Measurements from ENCODE around the gene CHMP6.

The CHMP6 gene

DNA sequence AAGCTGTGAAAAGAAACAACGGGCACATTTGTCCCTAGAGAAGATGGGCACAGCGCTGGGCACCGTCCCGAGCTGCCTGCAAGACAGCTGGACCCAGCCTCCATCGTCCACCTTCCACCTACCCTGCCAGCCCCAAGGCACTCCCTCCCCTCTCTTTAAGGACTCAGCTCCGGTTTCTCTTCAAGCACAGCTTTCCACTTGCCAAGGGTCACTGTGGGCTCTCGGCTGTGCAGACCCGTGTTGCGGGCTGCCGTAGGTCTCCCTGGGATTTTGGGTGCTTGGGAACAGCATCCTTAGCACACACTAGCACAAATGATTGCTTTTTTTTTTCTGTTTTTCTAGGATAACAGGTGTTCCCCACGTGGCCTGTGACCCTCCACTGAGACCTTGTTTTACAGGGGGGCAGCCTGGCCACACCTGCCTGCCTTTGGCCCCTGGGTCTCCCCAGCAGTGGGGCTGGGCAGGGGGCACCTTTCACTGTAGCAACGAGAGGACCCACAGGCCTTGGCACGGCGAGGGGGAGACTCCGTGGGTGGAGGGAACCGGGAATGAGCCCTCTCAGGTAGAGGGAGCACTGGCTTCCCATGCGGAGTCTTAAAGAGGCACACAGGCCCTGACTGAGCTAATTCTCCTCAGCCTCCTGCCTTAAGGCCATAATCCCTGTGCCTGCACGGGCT, 1.4 kb downstream of the CHMP6 start:
- Mint-ChIP-seq H3K4me3 (peak overlapping the region; percentile 86), H3K4me1 (ENCODE audit: low read depth) (peaks cover 21% of the 10 kb centered on the region), H3K9me3 (ENCODE audit: low read depth) (no peaks in the 10 kb centered on the region), H3K27ac (peak overlapping the region; percentile 81), H3K36me3 (no peaks in the 10 kb centered on the region), H3K27me3 (no peaks in the 10 kb centered on the region)

DNA sequence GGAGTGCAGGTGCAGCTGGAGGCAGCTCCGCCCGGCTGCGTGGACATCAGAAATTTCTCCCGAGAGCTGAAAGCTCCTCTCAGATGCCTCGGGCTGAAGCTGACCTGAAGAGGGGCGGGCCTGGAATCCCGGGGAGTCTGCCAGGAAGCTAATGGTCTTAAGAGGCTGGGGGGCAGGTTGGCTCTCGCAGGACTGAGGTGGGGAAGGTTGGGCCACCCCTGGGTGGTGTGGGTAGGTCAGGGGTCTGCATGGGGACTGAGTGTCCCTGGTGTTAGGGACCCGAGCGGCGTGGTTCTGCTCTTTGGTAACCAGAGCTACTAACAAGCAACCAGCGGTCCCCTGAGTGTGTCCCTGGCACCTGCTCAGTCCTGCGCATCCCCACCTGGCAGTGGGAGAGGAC, 3.5 kb downstream of the CHMP6 start:
- no peaks in the 10 kb centered on the region for H3K9me3 Mint-ChIP-seq (ENCODE audit: low read depth)
- H3K27ac Mint-ChIP-seq = no peak overlapping the region
- H3K4me3 Mint-ChIP-seq = no peak overlapping the region
- no peaks in the 10 kb centered on the region for H3K27me3 Mint-ChIP-seq
- no peaks in the 10 kb centered on the region for H3K36me3 Mint-ChIP-seq
- peaks cover 14% of the 10 kb centered on the region for H3K4me1 Mint-ChIP-seq (ENCODE audit: low read depth)

GRCh38 chr17:80996422-80997305, 5.0 kb downstream of the CHMP6 start:
- H3K27me3 Mint-ChIP-seq = no peaks in the 10 kb centered on the region
- H3K27ac Mint-ChIP-seq = no peak overlapping the region
- no peaks in the 10 kb centered on the region for H3K36me3 Mint-ChIP-seq
- H3K4me1 Mint-ChIP-seq (ENCODE audit: low read depth) = peaks cover 8% of the 10 kb centered on the region
- no peak overlapping the region for H3K4me3 Mint-ChIP-seq
- H3K9me3 Mint-ChIP-seq (ENCODE audit: low read depth) = no peaks in the 10 kb centered on the region

GRCh38 chr17:80997424-80998117, 5.9 kb downstream of the CHMP6 start:
- H3K4me1 Mint-ChIP-seq (ENCODE audit: low read depth) = peaks cover 12% of the 10 kb centered on the region
- H3K27ac Mint-ChIP-seq = no peak overlapping the region
- H3K4me3 Mint-ChIP-seq = no peak overlapping the region
- no peaks in the 10 kb centered on the region for H3K27me3 Mint-ChIP-seq
- H3K9me3 Mint-ChIP-seq (ENCODE audit: low read depth) = no peaks in the 10 kb centered on the region
- no peaks in the 10 kb centered on the region for H3K36me3 Mint-ChIP-seq

GRCh38 chr17:80998118-80998747, 6.6 kb downstream of the CHMP6 start:
- no peaks in the 10 kb centered on the region for H3K36me3 Mint-ChIP-seq
- no peak overlapping the region for H3K27ac Mint-ChIP-seq
- H3K4me1 Mint-ChIP-seq (ENCODE audit: low read depth) = peaks cover 8% of the 10 kb centered on the region
- H3K4me3 Mint-ChIP-seq = no peak overlapping the region
- no peaks in the 10 kb centered on the region for H3K27me3 Mint-ChIP-seq
- H3K9me3 Mint-ChIP-seq (ENCODE audit: low read depth) = no peaks in the 10 kb centered on the region

GRCh38 chr17:80998748-80999535, 7.3 kb downstream of the CHMP6 start:
- Mint-ChIP-seq H3K4me3 (no peak overlapping the region), H3K27ac (no peak overlapping the region), H3K9me3 (ENCODE audit: low read depth) (no peaks in the 10 kb centered on the region), H3K4me1 (ENCODE audit: low read depth) (peaks cover 11% of the 10 kb centered on the region), H3K27me3 (no peaks in the 10 kb centered on the region), H3K36me3 (no peaks in the 10 kb centered on the region)

GRCh38 chr17:80999536-81000333, 8.1 kb downstream of the CHMP6 start:
- Mint-ChIP-seq H3K4me1 (ENCODE audit: low read depth) (peaks cover 14% of the 10 kb centered on the region), H3K9me3 (ENCODE audit: low read depth) (no peaks in the 10 kb centered on the region), H3K4me3 (no peak overlapping the region), H3K36me3 (no peaks in the 10 kb centered on the region), H3K27ac (no peak overlapping the region), H3K27me3 (peaks cover 2% of the 10 kb centered on the region)

DNA sequence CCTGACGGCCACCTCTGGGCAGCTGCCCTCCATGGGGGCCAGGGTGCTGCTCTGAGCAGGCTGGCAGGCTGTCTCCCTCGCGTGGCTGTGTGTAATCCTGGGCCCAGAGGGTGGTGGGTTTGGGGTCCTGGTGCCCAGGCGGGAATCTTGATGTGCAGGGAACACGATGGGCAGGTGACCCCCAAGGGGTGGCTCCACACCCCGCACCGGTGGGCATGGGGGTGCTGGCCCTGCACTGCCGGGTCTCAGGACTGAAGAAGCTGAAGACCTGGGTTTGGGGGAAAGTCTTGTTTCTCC, 8.6 kb downstream of the CHMP6 start:
- H3K4me1 Mint-ChIP-seq (ENCODE audit: low read depth) = peaks cover 16% of the 10 kb centered on the region
- peaks cover 3% of the 10 kb centered on the region for H3K27me3 Mint-ChIP-seq
- no peaks in the 10 kb centered on the region for H3K9me3 Mint-ChIP-seq (ENCODE audit: low read depth)
- no peak overlapping the region for H3K27ac Mint-ChIP-seq
- H3K4me3 Mint-ChIP-seq = no peak overlapping the region
- no peaks in the 10 kb centered on the region for H3K36me3 Mint-ChIP-seq

GRCh38 chr17:81000631-81001357, 9.2 kb downstream of the CHMP6 start:
- Mint-ChIP-seq H3K27me3 (peaks cover 3% of the 10 kb centered on the region), H3K9me3 (ENCODE audit: low read depth) (no peaks in the 10 kb centered on the region), H3K4me3 (no peak overlapping the region), H3K27ac (no peak overlapping the region), H3K4me1 (ENCODE audit: low read depth) (peaks cover 16% of the 10 kb centered on the region), H3K36me3 (no peaks in the 10 kb centered on the region)

GRCh38 chr17:81002013-81002384, 10.4 kb downstream of the CHMP6 start:
- Mint-ChIP-seq H3K9me3 (ENCODE audit: low read depth) (no peaks in the 10 kb centered on the region), H3K27me3 (peaks cover 12% of the 10 kb centered on the region), H3K4me3 (no peak overlapping the region), H3K4me1 (ENCODE audit: low read depth) (peaks cover 16% of the 10 kb centered on the region), H3K36me3 (no peaks in the 10 kb centered on the region), H3K27ac (no peak overlapping the region)

DNA sequence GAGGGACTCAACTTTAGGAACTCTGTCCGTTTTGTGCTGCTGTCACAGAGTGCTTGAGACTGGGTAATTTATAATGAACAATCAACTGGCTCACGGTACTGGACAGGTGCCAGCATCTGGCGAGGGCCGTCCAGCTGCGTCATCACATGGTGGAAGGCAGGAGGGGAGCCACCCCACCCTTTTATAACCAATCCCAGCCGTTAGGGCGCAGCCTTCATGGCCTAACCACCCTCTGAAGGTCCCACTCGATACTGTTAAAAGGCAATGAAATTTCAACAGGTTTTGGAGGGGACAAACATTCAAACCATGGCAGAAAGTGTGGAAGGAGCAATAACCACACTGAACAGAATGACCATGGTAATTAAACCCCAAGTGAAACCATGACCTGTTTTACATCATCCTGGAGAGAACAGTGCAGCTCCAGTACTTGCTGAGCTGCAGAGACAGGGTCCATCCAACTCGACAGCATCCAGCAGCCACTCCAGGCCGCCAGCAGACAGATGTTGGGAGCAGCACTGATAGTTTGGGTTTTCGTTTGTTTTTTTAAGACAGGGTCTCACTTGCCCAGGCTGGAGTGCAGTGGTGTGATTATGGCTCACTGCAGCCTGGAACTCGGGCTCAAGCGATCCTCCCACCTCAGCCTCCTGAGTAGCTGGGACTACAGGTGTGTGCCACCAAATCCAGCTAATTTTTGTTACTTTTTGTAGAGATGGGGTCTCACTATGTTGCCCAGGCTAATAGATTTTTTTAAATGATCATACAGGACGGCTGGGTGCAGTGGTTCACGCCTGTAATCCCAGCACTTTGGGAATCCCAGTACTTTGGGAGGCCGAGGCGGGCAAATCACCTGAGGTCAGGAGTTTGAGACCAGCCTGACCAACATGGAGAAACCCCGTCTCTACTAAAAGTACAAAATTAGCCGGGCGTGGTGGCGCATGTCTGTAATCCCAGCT, 11.0 kb downstream of the CHMP6 start:
- H3K4me1 Mint-ChIP-seq (ENCODE audit: low read depth) = peaks cover 16% of the 10 kb centered on the region
- H3K36me3 Mint-ChIP-seq = no peaks in the 10 kb centered on the region
- H3K27me3 Mint-ChIP-seq = peaks cover 15% of the 10 kb centered on the region
- peak overlapping the region; percentile 73 for H3K4me3 Mint-ChIP-seq
- H3K9me3 Mint-ChIP-seq (ENCODE audit: low read depth) = no peaks in the 10 kb centered on the region
- H3K27ac Mint-ChIP-seq = no peak overlapping the region

DNA sequence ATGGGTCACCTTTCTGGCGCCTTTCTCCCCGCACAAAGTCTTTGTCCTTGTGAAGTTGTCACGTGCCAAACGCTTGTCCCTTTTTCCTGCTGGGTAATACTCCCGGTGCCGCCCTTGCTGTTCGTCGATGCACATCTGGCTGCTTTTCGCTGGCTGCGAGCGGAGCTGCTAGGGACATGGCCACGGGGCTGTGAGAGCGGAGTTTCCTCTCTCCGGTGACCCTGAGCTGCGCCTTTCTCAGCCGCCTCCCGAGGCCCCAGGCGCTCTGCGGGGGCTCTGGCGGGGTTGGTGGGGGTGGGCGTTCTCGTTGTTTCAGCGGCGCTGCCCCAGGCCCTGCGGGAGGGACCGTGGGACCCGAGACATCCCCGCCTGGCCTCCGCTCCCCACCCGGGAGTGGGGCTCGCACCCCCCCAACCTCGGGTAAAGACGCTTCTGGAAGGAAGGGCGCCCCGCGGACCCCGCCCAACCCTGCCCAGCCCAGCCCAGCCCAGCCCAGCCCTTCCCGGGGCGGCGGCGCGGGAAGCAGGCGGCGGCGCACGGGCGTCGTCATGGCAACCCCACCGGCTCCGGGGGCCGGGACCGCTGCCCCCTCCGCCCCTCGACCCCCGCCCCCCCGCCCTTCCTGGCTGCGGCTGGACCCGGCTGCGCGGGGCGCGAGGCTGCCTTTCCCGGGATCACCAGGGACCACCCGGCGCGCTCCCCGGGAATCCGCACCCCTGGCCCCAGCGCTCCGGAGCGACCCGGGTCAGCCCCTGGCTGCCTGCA, 12.3 kb downstream of the CHMP6 start:
- H3K4me3 Mint-ChIP-seq = peak overlapping the region; percentile 73
- peaks cover 16% of the 10 kb centered on the region for H3K4me1 Mint-ChIP-seq (ENCODE audit: low read depth)
- H3K27me3 Mint-ChIP-seq = peaks cover 15% of the 10 kb centered on the region
- no peak overlapping the region for H3K27ac Mint-ChIP-seq
- no peaks in the 10 kb centered on the region for H3K36me3 Mint-ChIP-seq
- H3K9me3 Mint-ChIP-seq (ENCODE audit: low read depth) = no peaks in the 10 kb centered on the region
